Measurements from ENCODE around the gene MRPL33.

Gene MRPL33

DNA sequence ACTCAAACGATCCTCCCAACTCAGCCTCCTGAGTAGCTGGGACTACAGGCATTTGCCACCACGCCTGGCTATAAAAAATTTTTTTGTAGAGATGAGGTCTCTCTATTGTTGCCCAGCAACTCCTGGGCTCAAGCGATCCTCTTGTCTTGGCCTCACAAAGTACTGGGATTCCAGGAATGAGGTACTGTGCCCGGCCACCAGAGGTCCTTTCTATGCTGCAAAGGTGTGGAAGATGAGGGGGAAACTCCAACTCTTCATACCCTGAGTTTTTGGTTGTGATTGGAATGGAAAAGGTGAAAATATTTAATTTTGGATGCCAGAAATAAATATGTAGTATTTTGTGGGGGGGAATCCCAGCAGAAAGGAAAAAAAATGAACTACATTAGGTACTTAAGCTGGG, 36.0 kb downstream of the MRPL33 start:
- Histone ChIP-seq H4K8ac (ENCODE audit: low read length) (no peak overlapping the region), H3K9ac (ENCODE audit: low read length) (no peak overlapping the region), H2BK5ac (ENCODE audit: low read depth, low read length, poor library complexity, severe bottlenecking) (no peak overlapping the region), H3K4ac (ENCODE audit: low read depth in 1 of 2, low read length in 2 of 2) (no peak overlapping the region), H3K27me3 (ENCODE audit: control insufficient read depth in 1 of 2, insufficient read depth in 1 of 2, low read length in 2 of 2) (no peaks in the 10 kb centered on the region), H2BK120ac (ENCODE audit: low read depth, low read length) (no peak overlapping the region), H2AK5ac (ENCODE audit: low read length, severe bottlenecking) (no peak overlapping the region), H3K79me1 (replicated peaks; ENCODE audit: low read length, poor library complexity, severe bottlenecking) (no peaks in the 10 kb centered on the region), H2AFZ (ENCODE audit: low read depth, low read length) (no peak overlapping the region), H3K9me3 (ENCODE audit: control insufficient read depth, low read length) (no peaks in the 10 kb centered on the region), H3K27ac (ENCODE audit: low read length, poor library complexity, severe bottlenecking) (no peak overlapping the region), H3K36me3 (ENCODE audit: control insufficient read depth in 1 of 2, insufficient read depth in 2 of 2, low read depth in 1 of 2, low read length in 2 of 2) (no peaks in the 10 kb centered on the region), H3K14ac (ENCODE audit: low read length in 2 of 2) (no peak overlapping the region), H2BK12ac (ENCODE audit: low read length in 2 of 2) (no peak overlapping the region), H3K4me1 (ENCODE audit: control insufficient read depth, insufficient read depth, low read depth, low read length) (peaks cover 8% of the 10 kb centered on the region), H3K4me2 (ENCODE audit: low read length, poor library complexity, severe bottlenecking) (no peak overlapping the region), H4K91ac (ENCODE audit: low read length) (no peak overlapping the region), H3K4me3 (ENCODE audit: insufficient read depth in 1 of 2, low read depth in 1 of 2, low read length in 2 of 2) (no peak overlapping the region), H2BK15ac (ENCODE audit: low read depth, poor library complexity, severe bottlenecking) (no peak overlapping the region), H3K23ac (ENCODE audit: low read length in 2 of 2) (no peak overlapping the region), H3K18ac (ENCODE audit: low read depth in 1 of 2, low read length in 2 of 2) (no peak overlapping the region)
- DNase-seq, result peak; percentile 26
- WGBS, result 67% methylated on average over 4 of the region's 4 CpGs

DNA sequence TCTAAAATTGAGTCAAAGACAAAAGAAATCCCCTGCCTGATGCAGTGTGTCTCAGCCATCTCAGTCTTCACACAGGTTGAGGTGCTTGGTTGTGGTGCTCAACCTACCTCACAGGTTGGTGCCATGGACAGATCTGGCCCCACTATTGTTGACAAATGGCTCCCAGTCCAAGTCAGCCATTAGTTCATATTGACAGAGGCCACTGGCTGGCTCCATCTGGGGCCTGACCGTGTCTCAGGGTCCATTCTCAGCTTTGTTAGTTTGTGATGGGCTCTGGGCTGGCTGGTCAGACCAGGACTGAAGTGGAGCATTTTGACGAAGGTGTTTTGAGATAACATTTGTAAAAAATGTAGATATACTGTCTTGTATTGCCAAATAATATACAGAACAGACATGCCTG, 36.9 kb downstream of the MRPL33 start:
- DNase-seq, result no peak
- H2AK5ac ChIP-seq (ENCODE audit: low read length, severe bottlenecking), result peak overlapping the region; percentile 24
- peaks cover 8% of the 10 kb centered on the region for H3K4me1 ChIP-seq (ENCODE audit: control insufficient read depth, insufficient read depth, low read depth, low read length)
- no peak overlapping the region for H3K23ac ChIP-seq (ENCODE audit: low read length in 2 of 2)
- H2BK12ac ChIP-seq (ENCODE audit: low read length in 2 of 2), result no peak overlapping the region
- H3K27ac ChIP-seq (ENCODE audit: low read length, poor library complexity, severe bottlenecking), result no peak overlapping the region
- no peak overlapping the region for H3K4ac ChIP-seq (ENCODE audit: low read depth in 1 of 2, low read length in 2 of 2)
- no peak overlapping the region for H3K14ac ChIP-seq (ENCODE audit: low read length in 2 of 2)
- H3K4me3 ChIP-seq (ENCODE audit: insufficient read depth in 1 of 2, low read depth in 1 of 2, low read length in 2 of 2), result no peak overlapping the region
- H4K91ac ChIP-seq (ENCODE audit: low read length), result no peak overlapping the region
- no peak overlapping the region for H2BK15ac ChIP-seq (ENCODE audit: low read depth, poor library complexity, severe bottlenecking)
- no peaks in the 10 kb centered on the region for H3K9me3 ChIP-seq (ENCODE audit: control insufficient read depth, low read length)
- no peak overlapping the region for H2BK120ac ChIP-seq (ENCODE audit: low read depth, low read length)
- no peak overlapping the region for H3K18ac ChIP-seq (ENCODE audit: low read depth in 1 of 2, low read length in 2 of 2)
- no peaks in the 10 kb centered on the region for H3K36me3 ChIP-seq (ENCODE audit: control insufficient read depth in 1 of 2, insufficient read depth in 2 of 2, low read depth in 1 of 2, low read length in 2 of 2)
- H3K27me3 ChIP-seq (ENCODE audit: control insufficient read depth in 1 of 2, insufficient read depth in 1 of 2, low read length in 2 of 2), result no peaks in the 10 kb centered on the region
- no peak overlapping the region for H3K4me2 ChIP-seq (ENCODE audit: low read length, poor library complexity, severe bottlenecking)
- 89% methylated on average over 1 of the region's 2 CpGs for WGBS
- H3K9ac ChIP-seq (ENCODE audit: low read length), result no peak overlapping the region
- no peak overlapping the region for H2AFZ ChIP-seq (ENCODE audit: low read depth, low read length)
- no peak overlapping the region for H4K8ac ChIP-seq (ENCODE audit: low read length)
- no peaks in the 10 kb centered on the region for H3K79me1 ChIP-seq (replicated peaks; ENCODE audit: low read length, poor library complexity, severe bottlenecking)
- no peak overlapping the region for H2BK5ac ChIP-seq (ENCODE audit: low read depth, low read length, poor library complexity, severe bottlenecking)

DNA sequence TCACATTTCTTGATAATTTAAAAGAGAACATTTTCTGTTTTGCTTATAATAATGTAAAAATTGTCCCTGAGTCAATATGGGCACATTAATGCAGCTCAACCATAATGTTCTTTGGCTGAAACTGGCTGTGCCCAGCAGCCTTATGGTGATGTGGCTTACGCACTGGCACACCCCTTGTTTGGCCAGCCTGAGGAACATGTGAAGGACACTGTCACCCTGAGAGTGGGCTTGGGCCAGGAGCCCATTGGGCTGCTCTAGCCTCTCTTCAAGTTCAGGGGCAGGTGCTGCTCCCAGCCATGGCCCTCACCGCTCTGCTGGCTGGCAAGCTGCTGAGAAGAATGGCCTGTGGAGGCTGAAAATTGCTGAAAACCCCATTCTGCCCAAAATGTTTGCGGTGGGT, 37.5 kb downstream of the MRPL33 start:
- no peaks in the 10 kb centered on the region for H3K27me3 ChIP-seq (ENCODE audit: control insufficient read depth in 1 of 2, insufficient read depth in 1 of 2, low read length in 2 of 2)
- peak overlapping the region; percentile 88 for H3K27ac ChIP-seq (ENCODE audit: low read length, poor library complexity, severe bottlenecking)
- no peak overlapping the region for H3K14ac ChIP-seq (ENCODE audit: low read length in 2 of 2)
- peak overlapping the region; percentile 97 for H2AK5ac ChIP-seq (ENCODE audit: low read length, severe bottlenecking)
- H2AFZ ChIP-seq (ENCODE audit: low read depth, low read length), result no peak overlapping the region
- no peak overlapping the region for H3K18ac ChIP-seq (ENCODE audit: low read depth in 1 of 2, low read length in 2 of 2)
- H3K4ac ChIP-seq (ENCODE audit: low read depth in 1 of 2, low read length in 2 of 2), result peak overlapping the region in 1 of 2 experiments; percentile 53
- H3K23ac ChIP-seq (ENCODE audit: low read length in 2 of 2), result no peak overlapping the region
- peak overlapping the region; percentile 62 for H2BK5ac ChIP-seq (ENCODE audit: low read depth, low read length, poor library complexity, severe bottlenecking)
- no peaks in the 10 kb centered on the region for H3K36me3 ChIP-seq (ENCODE audit: control insufficient read depth in 1 of 2, insufficient read depth in 2 of 2, low read depth in 1 of 2, low read length in 2 of 2)
- H4K91ac ChIP-seq (ENCODE audit: low read length), result peak overlapping the region; percentile 28
- WGBS, result 100% methylated on average over 3 of the region's 3 CpGs
- H3K4me1 ChIP-seq (ENCODE audit: control insufficient read depth, insufficient read depth, low read depth, low read length), result peaks cover 8% of the 10 kb centered on the region
- no peak overlapping the region for H2BK15ac ChIP-seq (ENCODE audit: low read depth, poor library complexity, severe bottlenecking)
- no peak for DNase-seq
- no peaks in the 10 kb centered on the region for H3K9me3 ChIP-seq (ENCODE audit: control insufficient read depth, low read length)
- H4K8ac ChIP-seq (ENCODE audit: low read length), result no peak overlapping the region
- peak overlapping the region; percentile 59 to 63 for H2BK12ac ChIP-seq (ENCODE audit: low read length in 2 of 2)
- no peaks in the 10 kb centered on the region for H3K79me1 ChIP-seq (replicated peaks; ENCODE audit: low read length, poor library complexity, severe bottlenecking)
- H3K4me3 ChIP-seq (ENCODE audit: insufficient read depth in 1 of 2, low read depth in 1 of 2, low read length in 2 of 2), result no peak overlapping the region
- H3K4me2 ChIP-seq (ENCODE audit: low read length, poor library complexity, severe bottlenecking), result no peak overlapping the region
- H3K9ac ChIP-seq (ENCODE audit: low read length), result peak overlapping the region; percentile 64
- no peak overlapping the region for H2BK120ac ChIP-seq (ENCODE audit: low read depth, low read length)

DNA sequence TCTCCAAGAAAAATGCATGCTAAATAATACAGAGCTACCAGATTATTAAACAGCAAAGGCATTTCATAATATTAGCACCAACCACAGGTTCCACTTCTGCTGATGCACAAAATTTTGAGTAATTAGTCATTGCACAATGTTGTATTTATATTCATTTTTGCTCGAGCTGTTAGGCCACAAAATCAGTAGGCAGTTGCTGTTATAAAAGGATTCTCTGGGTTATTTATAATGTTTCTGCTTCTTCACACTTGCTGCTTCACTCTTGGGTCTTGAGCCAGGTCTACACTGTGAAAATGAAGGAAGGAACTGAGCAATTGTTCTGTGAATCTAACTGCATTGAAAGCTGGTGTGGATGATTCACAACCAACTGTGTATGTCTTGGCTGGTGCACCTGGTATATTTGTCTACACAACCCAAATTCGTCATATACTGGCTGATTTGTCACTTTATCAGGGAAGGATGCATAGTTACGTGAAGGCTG, 38.3 kb downstream of the MRPL33 start:
- H3K27ac ChIP-seq (ENCODE audit: low read length, poor library complexity, severe bottlenecking), result peak overlapping the region; percentile 88
- WGBS, result 28% methylated on average over 3 of the region's 3 CpGs
- no peak overlapping the region for H3K4me2 ChIP-seq (ENCODE audit: low read length, poor library complexity, severe bottlenecking)

More for the DNA sequence above, 38.3 kb downstream of the MRPL33 start:
- H3K4me3 ChIP-seq (ENCODE audit: insufficient read depth in 1 of 2, low read depth in 1 of 2, low read length in 2 of 2), result no peak overlapping the region
- no peak overlapping the region for H3K4ac ChIP-seq (ENCODE audit: low read depth in 1 of 2, low read length in 2 of 2)
- no peaks in the 10 kb centered on the region for H3K79me1 ChIP-seq (replicated peaks; ENCODE audit: low read length, poor library complexity, severe bottlenecking)
- H3K23ac ChIP-seq (ENCODE audit: low read length in 2 of 2), result no peak overlapping the region
- no peak overlapping the region for H4K8ac ChIP-seq (ENCODE audit: low read length)
- no peak overlapping the region for H2BK12ac ChIP-seq (ENCODE audit: low read length in 2 of 2)
- no peak overlapping the region for H2AFZ ChIP-seq (ENCODE audit: low read depth, low read length)
- H3K9me3 ChIP-seq (ENCODE audit: control insufficient read depth, low read length), result no peaks in the 10 kb centered on the region
- no peak overlapping the region for H2BK120ac ChIP-seq (ENCODE audit: low read depth, low read length)
- peak overlapping the region; percentile 64 for H3K9ac ChIP-seq (ENCODE audit: low read length)
- peaks cover 6% of the 10 kb centered on the region for H3K4me1 ChIP-seq (ENCODE audit: control insufficient read depth, insufficient read depth, low read depth, low read length)
- no peak overlapping the region for H4K91ac ChIP-seq (ENCODE audit: low read length)
- H3K18ac ChIP-seq (ENCODE audit: low read depth in 1 of 2, low read length in 2 of 2), result no peak overlapping the region
- no peak overlapping the region for H3K14ac ChIP-seq (ENCODE audit: low read length in 2 of 2)
- H3K36me3 ChIP-seq (ENCODE audit: control insufficient read depth in 1 of 2, insufficient read depth in 2 of 2, low read depth in 1 of 2, low read length in 2 of 2), result no peaks in the 10 kb centered on the region
- no peaks in the 10 kb centered on the region for H3K27me3 ChIP-seq (ENCODE audit: control insufficient read depth in 1 of 2, insufficient read depth in 1 of 2, low read length in 2 of 2)
- H2BK5ac ChIP-seq (ENCODE audit: low read depth, low read length, poor library complexity, severe bottlenecking), result no peak overlapping the region
- H2AK5ac ChIP-seq (ENCODE audit: low read length, severe bottlenecking), result peak overlapping the region; percentile 61
- H2BK15ac ChIP-seq (ENCODE audit: low read depth, poor library complexity, severe bottlenecking), result no peak overlapping the region
- DNase-seq, result peak; percentile 37
